IPS-18c (cell line): ENCODE measurements around the gene LGALS3.

Experiments
- H3K4me3 ChIP-seq: 2 replicates; pipeline ENCODE4 v1.7.0; 2013; ENCODE audit warnings: low read depth, mild to moderate bottlenecking, low read length, moderate library complexity; ENCODE audit not compliant: insufficient read depth
- H3K9me3 ChIP-seq: one replicate; pipeline ENCODE4 v1.6.1; 2013; ENCODE audit warnings: mild to moderate bottlenecking, low read length, moderate library complexity; ENCODE audit not compliant: control insufficient read depth, insufficient read depth

Gene LGALS3

GRCh38 chr14:55125403-55125802 is 3.6 kb upstream of the LGALS3 start:
- H3K4me3 ChIP-seq, result no peak overlapping the region
- H3K9me3 ChIP-seq, result peaks cover 2% of the 10 kb centered on the region

- Histone ChIP-seq H3K9me3 (peaks cover 2% of the 10 kb centered on the region), H3K4me3 (no peak overlapping the region)
Measured at GRCh38 chr14:55126034-55126433, 3.0 kb upstream of the LGALS3 start.

DNA sequence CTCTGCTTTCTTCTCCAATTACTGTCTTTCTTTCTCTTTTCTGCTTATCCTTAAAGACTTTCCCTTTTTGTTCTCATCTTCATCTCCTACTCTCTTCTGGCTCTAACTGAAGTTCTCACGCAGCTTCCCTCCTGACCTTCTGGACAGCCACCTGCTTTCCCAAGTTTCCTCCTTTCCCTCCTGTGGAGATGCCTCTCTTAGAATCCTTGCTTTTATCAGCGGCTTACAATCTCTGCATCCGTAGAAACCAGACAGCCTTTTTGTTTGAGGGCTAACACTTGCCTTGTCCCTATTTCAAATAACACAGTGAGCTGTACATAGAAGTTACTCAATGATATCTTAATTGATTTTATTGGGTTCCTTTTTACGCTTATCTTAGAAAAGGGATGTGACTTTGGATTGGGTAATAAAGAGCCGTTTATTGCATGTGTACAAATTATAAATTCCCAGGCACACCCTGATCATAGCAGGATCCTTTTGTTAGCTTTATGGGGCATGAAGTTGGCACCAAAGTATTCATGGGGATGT is 2.1 kb upstream of the LGALS3 start:
- Histone ChIP-seq H3K9me3 (peaks cover 2% of the 10 kb centered on the region), H3K4me3 (no peak overlapping the region)

- Histone ChIP-seq H3K9me3 (peaks cover 2% of the 10 kb centered on the region), H3K4me3 (no peak overlapping the region)
Measured at GRCh38 chr14:55127460-55127951, 1.5 kb upstream of the LGALS3 start.

DNA sequence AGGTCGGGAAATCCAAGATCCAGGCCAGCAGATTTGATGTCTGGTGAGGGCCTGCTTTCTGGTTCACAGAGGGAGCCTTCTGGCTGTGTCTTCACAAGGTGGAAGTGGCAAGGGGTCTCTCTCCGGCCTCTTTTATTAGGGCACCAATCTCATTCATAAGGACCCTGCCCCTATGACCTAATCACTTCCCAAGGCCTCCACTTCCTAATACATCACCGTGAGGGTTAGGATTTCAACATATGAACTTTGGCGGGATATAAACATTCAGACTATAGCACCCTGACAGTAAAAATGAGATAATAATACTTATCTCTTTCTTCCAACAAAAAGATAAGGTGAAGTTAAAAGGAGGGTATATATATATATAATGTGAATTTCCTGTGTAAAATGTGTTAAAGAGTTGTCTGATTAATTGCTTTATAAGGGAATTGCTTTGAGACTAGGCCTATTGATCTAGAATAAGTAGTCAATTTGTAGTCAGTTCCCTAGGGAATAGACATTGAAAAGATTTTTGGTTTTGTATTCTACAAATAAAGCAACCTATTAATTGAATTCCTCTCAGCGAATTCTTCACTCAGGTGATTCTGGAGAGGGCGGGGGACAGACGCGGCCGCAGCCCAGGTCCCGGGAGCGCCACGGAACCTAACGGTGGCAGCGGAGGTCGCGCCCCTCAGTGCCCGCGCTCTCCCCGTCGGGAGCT is 516 bp upstream of the LGALS3 start:
- peak overlapping the region; percentile 64; the same call in 1 of the 2 replicates for H3K4me3 ChIP-seq

DNA sequence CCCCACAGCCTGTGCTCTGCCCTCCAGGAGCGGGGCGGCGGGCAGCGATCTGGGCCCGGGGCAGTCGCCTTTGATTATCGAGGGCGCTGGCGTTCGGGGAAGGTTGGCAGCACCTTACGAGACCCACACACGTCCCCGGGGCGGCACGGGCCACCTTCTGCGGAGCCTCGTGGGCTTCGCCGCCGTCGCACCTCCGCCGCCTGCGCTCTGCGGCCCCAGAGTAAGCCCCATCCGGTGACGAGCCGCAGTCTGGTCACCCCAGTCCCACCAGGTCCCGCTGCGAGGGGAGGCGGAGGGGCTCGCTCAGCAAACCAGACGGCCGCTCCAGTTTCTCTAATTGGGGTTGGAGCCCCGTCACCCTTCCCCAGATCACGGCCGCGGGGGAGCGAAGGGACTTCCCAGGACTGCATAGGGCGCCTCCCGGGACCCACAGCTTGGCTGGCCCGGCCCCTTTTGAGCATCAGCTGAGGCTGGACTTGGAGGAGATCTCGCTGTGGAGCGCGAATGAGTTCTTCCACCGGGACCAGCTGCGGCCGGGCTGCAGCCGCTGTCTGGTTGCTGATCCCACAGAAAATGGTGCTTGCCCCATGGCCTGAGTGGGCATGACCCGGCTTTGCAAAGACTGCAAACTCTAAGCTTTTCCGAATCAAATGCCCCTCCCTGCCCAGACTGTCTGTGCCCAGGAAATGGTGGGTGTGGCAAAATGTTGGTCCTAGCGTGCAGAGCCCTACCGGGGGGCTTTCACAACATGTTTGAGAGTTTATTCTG is 560 bp downstream of the LGALS3 start:
- Histone ChIP-seq H3K4me3 (peak overlapping the region; percentile 64), H3K9me3 (peaks cover 2% of the 10 kb centered on the region)

More for the DNA sequence above, 516 bp upstream of the LGALS3 start:
- H3K9me3 ChIP-seq, result peaks cover 2% of the 10 kb centered on the region

DNA sequence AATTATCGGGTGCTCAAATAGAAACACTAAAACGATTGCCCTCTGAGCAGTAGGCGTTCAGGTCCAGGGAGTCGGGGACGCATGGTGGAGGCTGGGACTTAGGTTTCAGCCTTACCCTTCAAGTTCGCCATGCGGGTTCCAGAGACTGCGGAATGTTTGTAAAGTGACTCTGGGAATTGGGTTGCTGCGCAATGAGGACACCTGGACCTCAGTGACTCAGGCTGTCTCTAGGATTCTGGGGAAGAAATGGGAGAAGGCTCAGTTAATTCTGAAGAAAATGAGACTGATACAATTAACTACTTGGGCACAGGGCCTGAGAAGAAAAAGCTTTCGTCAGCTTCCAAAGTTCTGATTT is 1.1 kb downstream of the LGALS3 start:
- peaks cover 2% of the 10 kb centered on the region for H3K9me3 ChIP-seq
- peak overlapping the region; percentile 64; the same call in 1 of the 2 replicates for H3K4me3 ChIP-seq

DNA sequence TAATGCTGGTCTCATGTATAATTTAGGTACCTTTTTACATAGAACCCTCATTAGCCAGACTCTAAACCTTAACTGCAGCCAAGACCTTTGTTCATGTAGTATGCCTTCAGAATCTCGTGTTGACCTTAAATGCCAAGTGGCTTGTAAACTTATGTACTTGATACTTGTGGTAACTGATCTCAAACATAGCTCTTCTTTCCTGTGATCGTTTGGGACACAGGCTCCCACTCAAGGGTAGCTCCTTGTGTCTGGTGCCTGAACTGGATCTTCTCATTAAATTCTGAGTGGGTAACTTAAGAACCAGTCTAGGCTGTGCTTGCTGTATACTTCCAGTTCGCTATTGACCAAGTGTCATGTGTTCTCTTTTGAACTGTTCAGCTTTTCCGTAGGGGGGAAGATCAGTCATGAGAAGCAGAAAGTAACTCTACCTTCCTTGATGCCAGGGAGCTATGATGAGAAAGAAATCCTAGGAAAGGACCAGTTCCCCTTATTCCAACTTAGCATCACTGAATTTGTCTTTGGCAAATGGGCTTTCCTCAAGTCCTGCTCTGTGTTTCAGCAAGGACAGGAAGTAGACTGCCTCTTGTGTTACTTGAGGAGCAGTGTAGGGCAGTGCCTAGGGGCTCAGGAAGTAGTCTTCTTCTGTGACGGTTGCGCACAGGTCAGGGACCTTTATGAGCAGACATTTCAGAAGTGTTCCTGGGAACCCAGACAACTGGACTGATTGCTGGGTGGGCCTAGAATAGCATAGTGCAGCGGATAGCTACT is 2.5 kb downstream of the LGALS3 start:
- Histone ChIP-seq H3K4me3 (no peak overlapping the region), H3K9me3 (peaks cover 2% of the 10 kb centered on the region)

- Histone ChIP-seq H3K4me3 (no peak overlapping the region), H3K9me3 (peaks cover 2% of the 10 kb centered on the region)
Measured at GRCh38 chr14:55133416-55133815, 4.4 kb downstream of the LGALS3 start.

- no peak overlapping the region for H3K4me3 ChIP-seq
Measured at GRCh38 chr14:55136241-55136640, 7.2 kb downstream of the LGALS3 start.

DNA sequence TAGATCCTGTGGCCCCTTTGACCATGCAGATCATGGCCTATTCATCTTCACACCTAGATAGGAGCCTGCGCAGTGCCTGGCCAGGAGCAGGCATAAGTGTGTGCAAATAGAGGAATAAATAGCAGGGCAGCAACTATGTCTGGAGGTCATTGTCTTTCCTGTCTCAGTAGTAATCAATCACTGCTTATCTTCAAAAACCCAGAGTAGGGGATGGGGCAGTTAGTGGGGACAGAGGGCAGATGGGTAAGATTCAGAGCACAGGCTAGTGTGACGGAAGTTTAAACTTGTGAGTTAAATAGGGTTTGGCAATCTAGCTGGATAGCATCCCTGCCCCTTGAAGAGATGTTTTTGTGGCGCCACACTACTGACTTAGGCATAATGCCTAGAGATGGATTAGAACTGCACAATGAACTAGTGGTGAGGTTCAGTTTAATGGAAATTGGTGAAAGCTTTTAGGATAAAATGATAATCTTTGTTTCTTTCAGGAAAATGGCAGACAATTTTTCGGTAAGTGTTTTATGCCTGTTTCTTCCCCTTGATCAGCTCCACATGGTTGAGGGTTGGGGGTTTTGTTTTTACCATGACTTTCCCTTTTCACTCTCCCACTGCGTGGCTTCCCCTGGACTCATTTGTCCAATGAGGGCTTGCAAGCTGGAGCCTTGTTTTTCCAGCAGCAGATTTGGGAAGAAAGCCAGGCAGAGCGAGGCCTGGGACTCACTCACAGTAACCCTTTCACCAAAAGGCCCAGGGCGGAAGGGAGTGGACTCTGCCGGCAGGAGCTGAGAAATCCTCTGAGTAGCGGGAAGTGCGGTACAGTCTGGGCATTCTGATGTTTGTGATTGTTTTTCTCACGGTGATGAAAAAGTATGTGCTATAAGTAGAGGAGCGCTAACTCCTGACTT is 8.1 kb downstream of the LGALS3 start:
- Histone ChIP-seq H3K4me3 (no peak overlapping the region), H3K9me3 (no peaks in the 10 kb centered on the region)

More at GRCh38 chr14:55136241-55136640, 7.2 kb downstream of the LGALS3 start:
- no peaks in the 10 kb centered on the region for H3K9me3 ChIP-seq

GRCh38 chr14:55138091-55138490 is 9.0 kb downstream of the LGALS3 start:
- no peak overlapping the region for H3K4me3 ChIP-seq
- no peaks in the 10 kb centered on the region for H3K9me3 ChIP-seq

DNA sequence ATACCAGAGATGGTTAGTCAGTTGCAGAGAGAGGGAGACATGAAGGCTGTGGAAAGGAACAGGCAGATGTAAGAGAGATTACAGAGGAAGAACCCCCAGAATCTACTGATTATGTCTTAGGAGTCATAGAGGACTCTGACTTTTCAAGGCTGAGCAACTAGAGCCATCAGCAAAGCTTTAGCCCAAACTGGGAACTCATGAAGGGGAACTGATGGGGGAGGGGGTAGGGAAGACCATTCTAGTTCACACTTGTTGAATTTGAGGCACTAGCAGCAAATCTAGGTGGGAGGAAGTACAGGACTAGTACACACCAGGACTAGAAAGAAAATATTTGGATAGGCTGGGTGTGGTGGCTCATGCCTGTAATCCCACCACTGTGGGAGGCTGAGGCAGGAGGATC is 10.1 kb downstream of the LGALS3 start:
- no peaks in the 10 kb centered on the region for H3K9me3 ChIP-seq
- no peak overlapping the region for H3K4me3 ChIP-seq

DNA sequence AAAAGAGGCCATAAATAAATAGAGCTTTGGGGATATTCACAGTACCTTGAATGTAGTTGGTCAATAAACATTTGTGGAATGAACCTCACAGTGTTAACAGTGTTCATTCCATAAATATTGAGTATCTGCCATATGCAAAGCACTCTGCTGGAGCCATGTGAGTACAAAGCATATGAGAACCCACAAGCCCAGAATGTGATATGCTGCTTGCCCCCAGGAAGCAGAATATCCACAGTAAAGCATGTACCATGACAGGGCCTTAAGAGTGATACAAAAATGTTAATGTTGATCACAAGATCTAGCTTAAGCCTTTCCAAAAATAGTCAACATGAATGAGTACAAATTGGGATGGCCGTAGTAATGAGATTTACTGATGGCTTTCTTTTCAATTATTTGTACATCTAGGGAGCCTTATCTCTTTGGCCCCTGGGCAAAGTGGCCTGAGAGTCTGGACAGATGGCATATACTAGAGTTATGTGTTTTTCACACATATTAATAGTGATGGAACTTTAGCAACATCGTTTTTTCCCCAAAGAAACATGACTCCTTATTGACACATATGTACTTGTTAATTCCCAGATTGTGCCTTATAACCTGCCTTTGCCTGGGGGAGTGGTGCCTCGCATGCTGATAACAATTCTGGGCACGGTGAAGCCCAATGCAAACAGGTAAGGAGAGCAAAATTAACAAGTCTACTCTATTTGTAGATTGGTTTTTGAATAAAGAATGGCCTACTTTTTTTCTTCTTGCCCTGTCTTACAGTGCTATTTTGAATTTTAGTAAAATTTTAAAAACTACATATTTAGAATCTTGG is 10.9 kb downstream of the LGALS3 start:
- Histone ChIP-seq H3K9me3 (no peaks in the 10 kb centered on the region), H3K4me3 (no peak overlapping the region)

GRCh38 chr14:55141825-55142224 is 12.8 kb downstream of the LGALS3 start:
- no peak overlapping the region for H3K4me3 ChIP-seq
- no peaks in the 10 kb centered on the region for H3K9me3 ChIP-seq

GRCh38 chr14:55142466-55142865 is 13.4 kb downstream of the LGALS3 start:
- H3K9me3 ChIP-seq, result no peaks in the 10 kb centered on the region
- no peak overlapping the region for H3K4me3 ChIP-seq
